ENCODE data around the gene CLEC20A.
"Not testable (repeated sequence)": the region's sequence is repeated elsewhere in the genome, so short reads cannot be mapped to it uniquely, and the experiment has no call there.

The CLEC20A gene

DNA sequence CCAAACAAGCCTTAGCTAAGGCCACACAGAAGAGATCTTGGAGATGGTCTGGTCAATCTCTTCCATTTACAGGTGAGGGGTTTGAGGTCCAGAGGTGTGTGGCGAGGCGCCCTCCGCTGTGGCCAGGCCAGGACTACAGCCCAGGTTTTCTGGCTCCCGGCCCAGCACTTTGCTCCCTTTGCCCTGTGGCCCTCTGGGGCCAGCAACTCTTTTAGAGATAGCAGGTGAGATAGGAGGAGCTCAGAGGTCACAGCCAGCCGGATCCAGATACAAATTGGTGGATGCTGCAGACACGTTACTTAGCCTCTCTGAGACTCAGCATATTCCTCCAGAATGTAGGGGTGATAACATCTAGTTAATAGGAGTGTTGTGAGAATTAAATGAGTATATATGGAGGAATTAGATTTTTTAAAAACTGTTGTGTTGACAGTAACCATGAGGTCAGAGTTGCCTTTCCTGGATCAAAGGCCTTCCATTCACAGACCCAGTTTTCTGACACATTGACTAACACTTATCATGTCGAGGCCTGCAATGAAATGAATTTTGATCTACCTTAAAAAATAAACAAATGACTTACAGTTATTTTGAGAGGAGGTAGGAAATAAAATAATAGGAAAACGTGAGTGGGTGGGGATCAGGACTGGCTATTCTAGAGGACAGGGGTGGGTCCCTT, 32.7 kb upstream of the CLEC20A start:
- DNase-seq (ENCODE audit: low read depth) = no peak

- DNase-seq (ENCODE audit: low read depth) = no peak
Measured at GRCh38 chr1:178528953-178529335, 32.2 kb upstream of the CLEC20A start.

- no peak for DNase-seq (ENCODE audit: low read depth)
Measured at GRCh38 chr1:178528228-178528952, 31.6 kb upstream of the CLEC20A start.

DNA sequence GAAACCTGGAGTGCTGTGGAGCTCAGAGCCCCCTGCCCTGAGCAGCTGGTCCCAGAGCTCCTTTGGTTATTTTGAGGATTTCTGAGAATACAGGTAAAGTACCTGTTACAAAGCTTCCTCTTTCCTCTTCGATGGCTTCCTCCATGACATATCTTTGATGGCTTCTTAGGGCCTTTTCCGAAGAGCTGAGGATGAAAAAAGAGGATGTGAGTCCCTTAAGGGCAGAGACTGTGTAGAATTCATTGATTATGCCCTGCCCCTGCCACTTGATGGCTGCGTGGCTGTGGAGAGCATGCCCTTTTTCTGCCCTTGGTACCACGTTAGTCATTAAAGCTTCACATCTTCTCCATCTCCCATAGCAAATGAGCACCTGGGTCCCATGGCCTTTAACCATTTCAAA, 30.4 kb upstream of the CLEC20A start:
- no peak for DNase-seq (ENCODE audit: low read depth)

GRCh38 chr1:178521241-178521640, 24.5 kb upstream of the CLEC20A start:
- DNase-seq (ENCODE audit: low read depth) = no peak

- no peak for DNase-seq (ENCODE audit: low read depth)
Measured at GRCh38 chr1:178520803-178521202, 24.0 kb upstream of the CLEC20A start.

DNA sequence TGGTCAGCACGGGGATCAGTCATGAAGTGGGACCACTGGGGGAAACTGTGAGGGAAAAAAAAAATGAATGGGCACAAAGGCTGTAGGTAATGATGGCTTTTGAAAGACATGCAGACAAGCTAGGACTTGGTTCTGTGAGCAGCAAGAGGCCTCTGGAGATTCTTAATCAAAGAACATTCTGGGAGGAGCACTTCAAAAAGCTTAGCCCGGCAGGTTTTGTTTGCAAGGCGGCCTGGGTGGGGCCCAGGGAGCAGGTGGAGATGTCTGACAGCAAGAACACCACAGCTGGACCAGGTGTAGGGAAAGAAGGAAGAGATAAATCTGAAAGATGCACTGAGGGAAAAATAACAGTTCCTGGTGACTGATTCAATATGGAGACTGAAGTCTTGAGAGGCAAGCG, 22.1 kb upstream of the CLEC20A start:
- no peak for DNase-seq (ENCODE audit: low read depth)

GRCh38 chr1:178516110-178516509, 19.3 kb upstream of the CLEC20A start:
- no peak for DNase-seq (ENCODE audit: low read depth)

DNA sequence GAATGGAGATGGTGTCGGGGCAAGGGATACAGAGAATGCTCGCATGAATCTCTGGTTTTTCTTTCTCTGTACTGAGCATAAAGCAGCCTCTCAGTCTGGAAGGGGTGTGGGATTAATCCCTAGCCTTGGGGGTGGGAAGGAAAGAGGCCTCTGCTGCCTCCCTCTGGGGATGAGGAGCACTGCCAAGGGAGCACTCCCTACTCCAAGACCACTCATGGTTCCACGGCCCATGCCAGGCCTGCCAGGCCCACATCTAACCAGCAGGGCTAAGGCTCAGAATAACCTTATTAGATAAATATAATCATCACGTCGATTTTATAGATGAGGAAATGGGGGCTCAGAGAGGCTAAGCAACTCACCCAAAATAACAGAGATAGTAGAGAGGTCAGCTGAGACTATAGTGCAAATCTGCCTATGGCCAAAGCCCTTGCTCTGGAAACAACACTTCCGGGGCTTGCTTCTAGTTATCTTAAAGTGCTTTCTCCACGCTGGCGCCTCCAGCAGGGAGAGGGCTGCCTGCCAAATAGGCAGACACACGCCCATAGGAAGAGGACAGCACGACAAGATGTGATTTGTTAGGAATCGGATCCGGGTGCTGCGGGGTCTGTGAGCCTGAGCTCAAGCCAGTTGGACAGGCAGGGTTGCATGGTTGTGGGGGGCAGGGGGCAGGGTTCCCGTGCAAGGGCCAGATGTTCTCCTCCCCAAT, 16.7 kb upstream of the CLEC20A start:
- no peak for DNase-seq (ENCODE audit: low read depth)

DNA sequence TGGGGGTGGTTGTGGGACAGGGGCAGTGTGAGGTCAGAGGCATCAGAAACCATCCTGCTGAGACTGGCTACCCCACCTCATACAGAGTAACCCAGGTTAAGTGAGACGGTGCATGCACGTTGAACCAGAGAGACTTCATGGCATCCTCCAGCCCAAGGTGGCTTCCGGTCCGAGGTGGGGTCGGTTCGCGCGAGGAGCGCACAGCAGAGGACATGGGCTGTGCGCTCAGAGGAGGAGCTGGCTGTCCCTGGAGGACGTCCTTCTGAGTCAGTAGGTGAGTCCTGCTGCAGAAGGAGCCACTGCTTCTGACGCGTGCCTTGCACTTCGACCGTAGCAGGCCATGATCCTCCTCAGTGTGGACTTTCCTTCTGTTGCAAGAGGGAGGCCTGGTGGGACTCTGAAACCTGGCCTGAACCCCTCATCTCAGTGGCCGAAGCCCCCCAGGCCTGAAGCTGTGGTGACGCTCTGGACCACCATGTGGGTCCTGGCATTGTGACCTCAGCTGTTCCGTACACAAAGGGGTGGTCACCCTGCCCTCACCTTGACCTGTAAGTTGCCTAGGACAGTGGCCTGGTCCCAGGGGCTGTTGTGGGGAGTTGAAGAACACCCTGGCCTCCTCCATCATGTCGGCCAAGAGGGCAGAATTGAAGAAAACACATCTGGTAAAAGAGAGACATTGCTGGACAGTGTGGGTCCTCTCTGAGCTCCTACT, 16.0 kb upstream of the CLEC20A start, which contains the start of gene TEX35:
Gene TEX35, plus strand, starts transcription at position 544 of the 712 bp plus-strand sequence. Its CDS starts 80 bp downstream, at position 624.
- DNase-seq (ENCODE audit: low read depth) = no peak

- no peak for DNase-seq (ENCODE audit: low read depth)
Measured at GRCh38 chr1:178510155-178510554, 13.4 kb upstream of the CLEC20A start.

DNA sequence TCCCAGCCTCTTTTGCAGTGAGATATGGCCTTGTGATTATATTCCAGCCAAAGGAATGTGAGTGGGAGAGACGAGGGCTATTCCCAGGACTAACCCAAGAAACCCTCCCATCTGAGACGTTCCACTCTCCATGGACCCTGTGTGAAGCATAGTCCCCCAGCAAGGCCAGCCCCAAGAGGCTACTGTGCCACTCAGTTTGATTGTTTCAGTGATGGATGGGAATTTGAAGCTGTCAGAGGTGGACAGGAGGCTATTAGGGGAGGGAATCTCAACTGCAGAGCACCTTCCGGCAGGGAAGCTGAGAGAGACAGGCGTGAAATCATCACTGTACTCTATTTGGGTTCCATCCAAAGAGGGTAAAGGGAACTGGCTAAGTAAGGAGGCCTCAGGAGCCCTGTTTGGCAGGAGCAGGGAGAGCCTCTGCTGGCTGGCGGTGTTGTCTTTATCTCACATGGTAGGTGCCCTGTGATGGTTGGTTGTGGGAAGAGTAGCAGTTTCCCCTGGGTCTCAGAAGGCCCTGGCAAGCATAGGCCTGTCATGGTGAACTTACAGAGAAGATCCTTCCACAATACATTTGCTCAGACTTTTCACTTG, 12.7 kb upstream of the CLEC20A start:
- DNase-seq (ENCODE audit: low read depth) = no peak

DNA sequence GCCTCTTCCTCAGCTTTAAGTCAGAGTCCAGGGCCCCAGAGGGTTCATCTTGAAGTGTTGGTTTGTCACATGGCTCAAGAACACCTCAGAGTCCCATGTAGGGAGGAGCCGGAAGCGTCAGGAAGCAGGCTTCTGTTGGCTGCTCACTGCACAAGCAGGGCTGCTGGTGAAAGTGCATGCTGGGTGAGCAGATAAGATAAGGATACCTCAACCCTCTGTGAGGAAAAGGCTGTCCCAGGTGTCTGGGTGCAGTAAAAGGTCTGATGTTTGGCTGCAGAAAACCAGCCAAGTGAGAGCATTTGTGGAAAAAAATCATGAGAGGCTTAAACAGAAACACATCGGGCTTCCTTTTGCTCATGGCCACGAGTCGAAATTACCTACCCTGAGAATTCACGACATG, 9.9 kb upstream of the CLEC20A start:
- DNase-seq (ENCODE audit: low read depth) = no peak

DNA sequence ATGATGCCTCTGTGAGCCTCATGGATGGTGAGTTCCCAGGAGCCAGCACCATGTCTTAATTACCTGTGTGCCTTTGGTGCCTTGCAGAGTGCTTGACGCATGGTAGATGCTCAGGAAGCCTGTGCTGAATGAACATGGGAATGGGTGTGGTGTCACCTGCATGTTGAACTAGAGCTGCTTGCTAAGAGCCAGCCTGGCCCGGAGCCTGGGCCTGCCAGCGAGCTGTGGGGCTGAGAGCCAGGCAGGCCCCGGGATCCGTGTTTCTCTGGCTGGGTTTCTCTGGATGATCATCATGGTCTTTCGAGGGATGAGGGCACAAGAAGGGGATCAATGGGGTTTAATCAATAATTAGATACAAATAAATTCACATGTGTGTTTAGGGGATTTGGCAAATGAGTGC, 9.4 kb upstream of the CLEC20A start:
- no peak for DNase-seq (ENCODE audit: low read depth)

- no peak for DNase-seq (ENCODE audit: low read depth)
Measured at GRCh38 chr1:178504286-178504685, 7.5 kb upstream of the CLEC20A start.

GRCh38 chr1:178503849-178504248, 7.1 kb upstream of the CLEC20A start:
- DNase-seq (ENCODE audit: low read depth) = no peak

DNA sequence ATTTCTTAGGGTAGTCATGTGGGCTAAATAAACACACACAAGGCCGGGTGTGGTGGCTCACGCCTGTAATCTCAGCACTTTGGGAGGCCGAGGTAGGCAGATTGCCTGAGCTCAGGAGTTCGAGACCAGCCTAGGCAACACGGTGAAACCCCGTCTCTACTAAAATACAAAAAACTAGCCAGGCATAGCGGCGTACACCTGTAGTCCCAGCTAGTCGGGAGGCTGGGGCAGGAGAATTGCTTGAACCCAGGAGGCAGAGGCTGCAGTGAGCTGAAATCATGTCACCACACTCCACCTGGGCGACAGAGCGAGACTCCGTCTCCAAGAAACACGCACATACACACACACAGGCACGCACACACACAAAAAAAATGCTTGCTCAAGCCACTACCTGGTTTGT, 6.6 kb upstream of the CLEC20A start:
- DNase-seq (ENCODE audit: low read depth) = not testable (repeated sequence)

DNA sequence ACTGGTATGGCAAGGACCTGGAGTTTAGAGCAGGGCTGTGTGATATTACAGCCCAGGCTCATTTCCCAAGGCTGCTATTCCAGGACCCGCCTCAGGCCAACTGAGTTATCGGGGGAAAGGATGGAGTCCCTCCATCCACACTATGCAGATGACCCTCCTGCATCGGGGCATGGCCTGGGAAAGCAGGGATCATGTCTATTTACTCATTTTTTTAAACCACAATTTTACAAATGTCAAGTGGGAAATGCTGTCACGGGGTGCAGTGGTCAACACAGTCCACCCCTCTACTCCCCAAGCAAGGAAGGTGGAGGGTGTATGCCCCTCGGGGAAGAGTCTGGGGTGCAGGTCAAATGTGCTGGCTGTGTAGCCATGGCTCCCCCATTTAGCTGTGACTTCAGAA, 6.1 kb upstream of the CLEC20A start:
- DNase-seq (ENCODE audit: low read depth) = no peak

DNA sequence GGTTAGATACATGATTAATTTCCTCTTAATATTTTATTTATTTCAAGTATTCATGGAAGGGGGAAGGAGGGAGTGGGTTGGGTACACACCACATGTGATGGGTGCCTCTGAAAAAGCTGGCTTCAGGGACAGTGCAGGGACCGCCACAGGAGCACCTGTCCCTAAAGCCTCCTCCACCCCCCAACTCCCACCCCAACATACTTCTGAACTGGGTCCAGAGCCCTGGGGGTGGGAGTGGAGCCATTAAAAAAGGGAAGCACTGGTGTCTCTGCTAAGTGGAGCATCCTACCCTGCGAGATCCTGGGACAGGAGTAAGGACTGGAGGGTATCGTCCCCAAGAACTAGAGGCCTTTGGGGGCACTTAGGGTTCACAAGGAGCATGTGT, 5.6 kb upstream of the CLEC20A start:
- no peak for DNase-seq (ENCODE audit: low read depth)

DNA sequence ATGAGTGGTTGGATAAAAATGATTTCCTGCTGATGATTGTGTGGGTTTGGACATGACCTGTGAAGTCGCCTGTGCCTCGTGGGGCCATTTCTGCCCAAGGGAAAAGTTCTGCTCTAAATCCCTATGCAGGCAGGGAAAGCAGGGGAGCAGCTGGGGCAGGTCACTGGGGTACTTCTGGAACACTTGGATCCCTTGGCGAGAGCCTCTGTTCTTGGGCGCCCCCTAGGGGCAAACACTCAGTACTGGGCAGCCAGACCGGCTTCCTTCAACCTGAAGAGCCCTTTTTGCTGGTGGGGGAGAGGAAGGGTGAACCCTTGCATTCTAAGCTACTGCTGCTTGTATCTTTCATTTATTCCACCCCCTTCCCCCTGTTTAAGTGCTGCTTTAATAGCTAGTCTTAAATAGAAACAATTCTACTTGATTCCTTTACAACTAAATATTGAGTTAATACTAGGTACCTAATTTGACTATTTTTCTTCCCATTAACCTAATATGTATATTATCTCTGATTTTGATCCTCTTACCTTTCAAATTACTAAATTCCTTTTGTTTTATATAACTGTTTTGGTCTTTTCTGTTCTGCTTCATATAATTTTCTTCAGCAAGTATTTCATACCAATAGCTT, 5.1 kb upstream of the CLEC20A start:
- DNase-seq (ENCODE audit: low read depth) = peak; percentile 35

DNA sequence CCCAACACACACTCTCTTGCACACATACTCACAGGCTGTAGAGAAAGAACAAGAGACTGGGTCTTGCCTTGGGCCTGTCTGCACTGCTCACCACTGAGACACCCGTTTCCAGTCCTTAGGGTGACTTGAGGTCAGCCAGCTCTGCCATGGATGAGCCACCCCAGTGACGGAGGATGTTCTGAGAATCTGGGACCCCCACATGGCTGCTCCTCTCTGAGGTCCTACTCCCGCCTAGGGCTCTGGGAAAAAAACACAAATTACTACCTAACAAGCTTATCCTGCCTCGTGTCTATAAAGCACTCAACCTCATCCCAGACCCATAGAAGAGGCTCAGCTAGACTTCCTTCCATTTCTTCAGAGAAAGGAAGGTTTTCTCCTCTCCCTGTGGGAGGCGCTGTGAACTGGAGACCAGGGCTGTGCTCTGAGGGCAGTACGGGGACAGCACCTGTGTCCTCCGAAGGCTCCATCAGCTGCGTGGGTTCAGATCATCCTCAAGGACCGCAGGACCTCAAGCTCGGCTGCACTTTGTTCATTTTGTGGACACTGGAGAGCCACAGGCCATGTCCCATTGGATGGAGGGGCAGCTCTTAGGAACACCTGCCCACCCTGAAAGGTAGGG, 4.3 kb upstream of the CLEC20A start:
- DNase-seq (ENCODE audit: low read depth) = no peak

Data from activated T-cell treated with anti-CD3 and anti-CD28 coated beads for 1 hour (primary cell).